Pancreas (tissue), 10 donors: ENCODE data around the gene SPTLC3. TPM values are rescaled to one million over a fixed set of nuclear protein-coding genes. Genes with fewer than 3 reads are reported as not detected.

Experiments used
- ATAC-seq, 4 donors: fragments of 200-7000 bp; cut with Tn5 transposase; one replicate each; pipeline versions ENCODE4 v1.8.0 to v1.9.1; 2020; ENCODE audit warnings: mild to moderate bottlenecking in 4 of 4, moderate library complexity in 4 of 4
- DNase-seq, 6 donors: peaks; one replicate each; pipeline ENCODE4 v3.0.0-alpha.2; 2020
- FAIRE-seq: peaks from 2 replicates; lab custom pipeline; 2012; peaks lifted over from hg19 to GRCh38; lab: Jason Lieb, UNC
- H3K27ac ChIP-seq, 4 donors: fragments of 200-600 bp; sonication (generic); 1 replicate in 3 of 4; 2 replicates in 1 of 4; pipeline versions ENCODE4 v1.5.0 to v1.8.0; 2020
- H3K27me3 ChIP-seq, 4 donors: fragments of 200-600 bp; one replicate each; pipeline ENCODE4 v1.8.0; 2021
- H3K36me3 ChIP-seq, 3 donors: fragments of 200-600 bp; sonication (generic) in 1 of 3; one replicate each; pipeline versions ENCODE4 v1.5.0 to v1.8.0; 2020 to 2021
- H3K4me1 ChIP-seq, 3 donors: fragments of 200-600 bp; one replicate each; pipeline ENCODE4 v1.8.0; 2021
- H3K4me3 ChIP-seq, 4 donors: fragments of 200-600 bp; sonication (generic) in 2 of 4; one replicate each; pipeline versions ENCODE4 v1.5.0 to v1.8.0; 2020 to 2021
- H3K9me3 ChIP-seq, 4 donors: fragments of 200-600 bp; one replicate each; pipeline ENCODE4 v1.8.0; 2021
- CTCF ChIP-seq, 4 donors: fragments of 200-600 bp; sonication (generic) in 3 of 4; IDR thresholded peaks; one replicate each; pipeline versions ENCODE4 v1.5.0 to v1.8.0; 2021; ENCODE audit warnings: antibody characterized with exemption in 4 of 4
- whole genome bisulfite sequencing, 2 donors: extraction: QIAGEN DNeasy Blood & Tissue Kit; methylation state at CpG; one replicate each; pipeline ENCODE4 v1.1.7; 2013; 5-methylcytosine and 5-hydroxymethylcytosine counted together
- intact Hi-C, 3 donors: fragments of 100-400 bp; cut with DNase I; formaldehyde crosslinking; loops; one replicate each; pipeline versions ENCODE4 v1.11.1 to v1.14.2; 2022
- polyA plus RNA-seq, 2 donors: library from polyadenylated mRNA; stranded (reverse); fragments of 200-250 nt; gene quantifications; one replicate each; pipeline ENCODE4 v1.2.3, GENCODE V29; 2013
- total RNA-seq, 6 donors: library from RNA; stranded (reverse); fragmentation: NEBNext Ultra II Directional in 4 of 6; extraction: Animal tissue kit (Norgen Biotek cat#: 25700) in 4 of 6; gene quantifications; one replicate each; pipeline versions ENCODE4 v1.2.1 to v1.2.4, GENCODE V29; 2021 to 2023
- donor health status: healthy with polysubstance abuse.
- donor health status: DM: no; HTN: no; CAD: no; lungs with moderate emphysema.
- donor health status: DM: no; HTN: no; CAD: no.
- donor health status: control.
- donor health status: control.
- donor health status: Bipolar disorder and iron deficiency.
- donor health status: DM: yes; HTN: yes; CAD: no.
- donor health status: DM: no; HTN: no; CAD: no.
- donor health status: DM: no; HTN: no; CAD: no.
- donor health status: DM: yes; HTN: yes; CAD: no.

Gene SPTLC3
- total and polyA plus RNA-seq, 8 donors = 1.5 to 9.3 (median 4.4) TPM

GRCh38 chr20:12998046-12998445, 10.7 kb upstream of the SPTLC3 start:
- DNase-seq (no peak), FAIRE-seq (no peak), ATAC-seq (no peak)
- Histone ChIP-seq H3K4me1 (no peaks in the 10 kb centered on the region), H3K9me3 (no peaks in the 10 kb centered on the region), H3K27me3 (no peaks in the 10 kb centered on the region), H3K4me3 (no peak overlapping the region), H3K27ac (no peak overlapping the region), H3K36me3 (no peaks in the 10 kb centered on the region)
- WGBS, 2 donors = 83 to 87% methylated on average over 3 of the region's 3 CpGs
- intact Hi-C loops = no loop called here
- TF ChIP-seq CTCF (IDR thresholded peaks at IDR 0.05) = no peak

GRCh38 chr20:12999201-12999600, 9.6 kb upstream of the SPTLC3 start:
- no peaks in the 10 kb centered on the region for H3K4me1 ChIP-seq
- no peak for TF ChIP-seq CTCF (IDR thresholded peaks at IDR 0.05)
- DNase-seq (no peak), ATAC-seq (no peak), FAIRE-seq (no peak)
- H3K36me3 ChIP-seq = no peaks in the 10 kb centered on the region
- no peak overlapping the region for H3K4me3 ChIP-seq
- no peaks in the 10 kb centered on the region for H3K9me3 ChIP-seq
- WGBS, 2 donors = 57 to 60% methylated on average over 3 of the region's 3 CpGs
- intact Hi-C loops = no loop called here
- H3K27ac ChIP-seq = no peak overlapping the region
- H3K27me3 ChIP-seq = no peaks in the 10 kb centered on the region

- no peak for TF ChIP-seq CTCF (IDR thresholded peaks at IDR 0.05)
- Histone ChIP-seq H3K36me3 (no peaks in the 10 kb centered on the region), H3K27ac (no peak overlapping the region), H3K4me1 (no peaks in the 10 kb centered on the region), H3K9me3 (no peaks in the 10 kb centered on the region), H3K27me3 (no peaks in the 10 kb centered on the region), H3K4me3 (no peak overlapping the region)
- FAIRE-seq = no peak
- DNase-seq = no peak
- ATAC-seq = no peak
- intact Hi-C loops = no loop called here
- WGBS, 2 donors = 80 to 85% methylated on average over 5 of the region's 5 CpGs
Measured at GRCh38 chr20:13002251-13002650, 6.5 kb upstream of the SPTLC3 start.

- H3K27ac ChIP-seq = no peak overlapping the region
- WGBS, 2 donors = 60 to 64% methylated on average over 3 of the region's 3 CpGs
- H3K4me1 ChIP-seq = peaks cover 5 to 9% (median 5%) of the 10 kb centered on the region in 3 donors
- intact Hi-C loops = no loop called here
- H3K27me3 ChIP-seq = no peaks in the 10 kb centered on the region
- H3K36me3 ChIP-seq = no peaks in the 10 kb centered on the region
- no peak for TF ChIP-seq CTCF (IDR thresholded peaks at IDR 0.05)
- no peak for ATAC-seq
- no peak overlapping the region for H3K4me3 ChIP-seq
- FAIRE-seq = no peak
- DNase-seq = no peak
- H3K9me3 ChIP-seq = no peaks in the 10 kb centered on the region
Measured at GRCh38 chr20:13006825-13007224, 1.9 kb upstream of the SPTLC3 start.

- TF ChIP-seq CTCF (IDR thresholded peaks at IDR 0.05) = no peak
- Histone ChIP-seq H3K27me3 (no peaks in the 10 kb centered on the region), H3K27ac (no peak overlapping the region), H3K4me3 (no peak overlapping the region), H3K4me1 (peaks cover 5 to 9% (median 5%) of the 10 kb centered on the region in 3 donors), H3K9me3 (no peaks in the 10 kb centered on the region), H3K36me3 (no peaks in the 10 kb centered on the region)
- WGBS, 2 donors = 48 to 50% methylated on average over 3 of the region's 3 CpGs
- ATAC-seq = no peak
- DNase-seq = no peak
- intact Hi-C loops = no loop called here
- FAIRE-seq = no peak
Measured at GRCh38 chr20:13007596-13007995, 1.2 kb upstream of the SPTLC3 start.
